Stomach (tissue), 4 donors: Measurements from ENCODE around the gene STK32C.

Source experiments
- EP300 ChIP-seq: sonication (generic); formaldehyde crosslinking; IDR thresholded peaks from one replicate; pipeline ENCODE4 v1.6.1; 2017; ENCODE audit warnings: antibody characterized with exemption
- TF ChIP-seq, protein P1 (sequence below), 7 experiments: fragments of 450-650 bp in 4 of 7; fragments of 200-600 bp in 3 of 7; sonication (generic) in 3 of 7; IDR thresholded peaks; one replicate each; pipeline ENCODE4 v1.5.1; 2016 to 2019; ENCODE audit warnings: antibody characterized with exemption in 7 of 7, control low read depth in 2 of 7, mild to moderate bottlenecking in 1 of 7

DNA sequence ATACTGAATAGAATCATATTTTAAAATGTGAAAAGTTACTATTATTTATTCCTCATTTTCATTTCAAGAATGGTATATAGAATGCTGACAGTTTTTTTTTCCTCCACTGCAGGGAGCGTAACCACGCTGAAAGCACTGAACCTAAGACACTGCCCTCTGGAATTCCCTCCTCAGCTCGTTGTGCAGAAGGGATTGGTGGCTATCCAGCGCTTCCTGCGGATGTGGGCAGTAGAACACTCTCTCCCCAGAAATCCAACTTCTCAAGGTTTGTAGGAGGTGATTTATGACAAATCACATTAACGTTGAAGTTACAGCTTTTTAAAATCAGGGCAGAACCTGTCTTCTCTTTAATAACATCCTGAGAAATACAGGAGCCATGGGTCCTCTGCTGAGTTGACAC, 36.6 kb upstream of the STK32C start:
- TF ChIP-seq, protein P1, sequence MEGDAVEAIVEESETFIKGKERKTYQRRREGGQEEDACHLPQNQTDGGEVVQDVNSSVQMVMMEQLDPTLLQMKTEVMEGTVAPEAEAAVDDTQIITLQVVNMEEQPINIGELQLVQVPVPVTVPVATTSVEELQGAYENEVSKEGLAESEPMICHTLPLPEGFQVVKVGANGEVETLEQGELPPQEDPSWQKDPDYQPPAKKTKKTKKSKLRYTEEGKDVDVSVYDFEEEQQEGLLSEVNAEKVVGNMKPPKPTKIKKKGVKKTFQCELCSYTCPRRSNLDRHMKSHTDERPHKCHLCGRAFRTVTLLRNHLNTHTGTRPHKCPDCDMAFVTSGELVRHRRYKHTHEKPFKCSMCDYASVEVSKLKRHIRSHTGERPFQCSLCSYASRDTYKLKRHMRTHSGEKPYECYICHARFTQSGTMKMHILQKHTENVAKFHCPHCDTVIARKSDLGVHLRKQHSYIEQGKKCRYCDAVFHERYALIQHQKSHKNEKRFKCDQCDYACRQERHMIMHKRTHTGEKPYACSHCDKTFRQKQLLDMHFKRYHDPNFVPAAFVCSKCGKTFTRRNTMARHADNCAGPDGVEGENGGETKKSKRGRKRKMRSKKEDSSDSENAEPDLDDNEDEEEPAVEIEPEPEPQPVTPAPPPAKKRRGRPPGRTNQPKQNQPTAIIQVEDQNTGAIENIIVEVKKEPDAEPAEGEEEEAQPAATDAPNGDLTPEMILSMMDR (IDR thresholded peaks at IDR 0.05) = no peak
- TF ChIP-seq EP300 = no peak
